Midbrain (tissue), 1 donor: ENCODE data around the gene REP15.
"Not testable (repeated sequence)": the region's sequence is repeated elsewhere in the genome, so short reads cannot be mapped to it uniquely, and the experiment has no call there.

Experiments
- DNase-seq: peaks from one replicate; lab custom pipeline; 2025; lab: John Stamatoyannopoulos, UW

Gene REP15

GRCh38 chr12:27696864-27697564 lies 767 bp downstream of the REP15 start:
- no peak for DNase-seq

- peak; percentile 69 for DNase-seq
Observed at GRCh38 chr12:27703720-27704452, 7.6 kb downstream of the REP15 start.

- DNase-seq: no peak
Observed at GRCh38 chr12:27705263-27705662, 9.0 kb downstream of the REP15 start.

- no peak for DNase-seq
Observed at GRCh38 chr12:27707216-27707615, 11.0 kb downstream of the REP15 start.

- no peak for DNase-seq
Observed at GRCh38 chr12:27709212-27709931, 13.1 kb downstream of the REP15 start.

GRCh38 chr12:27709932-27710591 lies 13.8 kb downstream of the REP15 start:
- no peak for DNase-seq

- peak; percentile 90 for DNase-seq
Observed at GRCh38 chr12:27710592-27711316, 14.5 kb downstream of the REP15 start, which contains the start of gene MRPS35. MRPS35 (plus strand) TSS chr12:27710832; CDS start chr12:27710844, 12 bp downstream.

GRCh38 chr12:27711317-27711682 lies 15.1 kb downstream of the REP15 start:
- DNase-seq: no peak

GRCh38 chr12:27711967-27712366 lies 15.7 kb downstream of the REP15 start:
- no peak for DNase-seq

GRCh38 chr12:27723212-27723611 lies 27.0 kb downstream of the REP15 start:
- DNase-seq: no peak

- DNase-seq: no peak
Observed at GRCh38 chr12:27730097-27730588, 33.9 kb downstream of the REP15 start.

GRCh38 chr12:27732281-27732680 lies 36.0 kb downstream of the REP15 start:
- DNase-seq: no peak

- no peak for DNase-seq
Observed at GRCh38 chr12:27733052-27733656, 36.9 kb downstream of the REP15 start.

- no peak for DNase-seq
Observed at GRCh38 chr12:27733791-27734190, 37.5 kb downstream of the REP15 start.

GRCh38 chr12:27734321-27734720 lies 38.1 kb downstream of the REP15 start:
- not testable (repeated sequence) for DNase-seq

- DNase-seq: no peak
Observed at GRCh38 chr12:27743601-27744000, 47.4 kb downstream of the REP15 start.

GRCh38 chr12:27745734-27746133 lies 49.5 kb downstream of the REP15 start:
- DNase-seq: not testable (repeated sequence)
